IMR-90 (cell line): ENCODE data around the gene FUT8. TPM values are rescaled to one million over a fixed set of nuclear protein-coding genes. Genes with fewer than 3 reads are reported as not detected.
A peak's percentile ranks its signal among the peaks of the same experiment; 100 is the strongest.

Source experiments
- ATAC-seq: fragments of 200-7000 bp; cut with Tn5 transposase; 2 replicates; pipeline ENCODE4 v1.9.1; 2020; ENCODE audit warnings: low read depth, mild to moderate bottlenecking, moderate library complexity
- BruUV-seq: library from RNA; stranded (reverse); fragments of 400-500 nt; replicated peaks from 2 replicates; lab custom pipeline; 2021; lab: Mats Ljungman, UMichigan
- CTCF ChIA-PET: fragments of 300-600 bp; formaldehyde crosslinking; extraction: SDS; loops from one replicate; lab custom pipeline; 2021; ENCODE audit warnings: antibody characterized with exemption; lab: Yijun Ruan, JAX
- POLR2A ChIA-PET: fragments of 300-600 bp; sonication (Branson Sonifier 250); formaldehyde crosslinking; loops from one replicate; lab custom pipeline; 2022; ENCODE audit warnings: antibody characterized with exemption; ENCODE audit not compliant: unreplicated experiment; lab: Charles Lee
- DNase-seq: peaks from one replicate; pipeline ENCODE4 v3.0.0; 2013
- H2AFZ ChIP-seq: replicated peaks from 2 replicates; pipeline ENCODE3; 2013; ENCODE audit warnings: low read length, mild to moderate bottlenecking; ENCODE audit not compliant: poor library complexity
- H2AK5ac ChIP-seq: 2 replicates; pipeline ENCODE4 v1.6.1; 2013; ENCODE audit warnings: low read depth, low read length, inconsistent platforms
- H2AK9ac ChIP-seq: replicated peaks from 2 replicates; pipeline ENCODE3; 2013; ENCODE audit warnings: mild to moderate bottlenecking, low read depth, low read length, moderate library complexity; ENCODE audit not compliant: poor library complexity
- H2BK120ac ChIP-seq: 2 replicates; pipeline ENCODE4 v1.6.1; 2013; ENCODE audit warnings: low read depth, low read length, inconsistent platforms
- H2BK15ac ChIP-seq: 3 replicates; pipeline ENCODE4 v1.6.1; 2013; ENCODE audit warnings: low read depth, low read length, inconsistent platforms
- H2BK20ac ChIP-seq: 2 replicates; pipeline ENCODE4 v1.6.1; 2013; ENCODE audit warnings: low read depth, mild to moderate bottlenecking, inconsistent platforms, low read length, moderate library complexity
- H2BK5ac ChIP-seq: 2 replicates; pipeline ENCODE4 v1.6.1; 2013; ENCODE audit warnings: mild to moderate bottlenecking, low read depth, low read length, inconsistent platforms; ENCODE audit not compliant: poor library complexity, severe bottlenecking
- H3K14ac ChIP-seq: replicated peaks from 2 replicates; pipeline ENCODE4 v1.6.1; 2013; ENCODE audit warnings: low read depth, low read length, inconsistent platforms
- H3K18ac ChIP-seq: 2 replicates; pipeline ENCODE4 v1.6.1; 2013; ENCODE audit warnings: low read depth, low read length, control low read depth
- H3K23ac ChIP-seq: 2 replicates; pipeline ENCODE4 v1.6.1; 2013; ENCODE audit warnings: low read depth, low read length, inconsistent platforms
- H3K27ac ChIP-seq: 2 replicates; pipeline ENCODE4 v1.5.1; 2013; ENCODE audit warnings: mild to moderate bottlenecking, control low read depth, low read length; ENCODE audit not compliant: insufficient read depth
- H3K27me3 ChIP-seq: 2 replicates; pipeline ENCODE4 v1.6.1; 2013; ENCODE audit warnings: low read length; ENCODE audit not compliant: control insufficient read depth, insufficient read depth
- H3K36me3 ChIP-seq: 2 replicates; pipeline ENCODE4 v1.6.1; 2013; ENCODE audit warnings: low read length, mixed read lengths; ENCODE audit not compliant: control insufficient read depth, insufficient read depth
- H3K4ac ChIP-seq: 2 replicates; pipeline ENCODE4 v1.6.1; 2013; ENCODE audit warnings: low read depth, low read length, inconsistent platforms
- H3K4me1 ChIP-seq: 2 replicates; pipeline ENCODE4 v1.6.1; 2013; ENCODE audit warnings: low read length, mixed read lengths; ENCODE audit not compliant: control insufficient read depth, insufficient read depth
- H3K4me2 ChIP-seq: 2 replicates; pipeline ENCODE4 v1.6.1; 2013; ENCODE audit warnings: low read depth, mild to moderate bottlenecking, control low read depth, low read length, moderate library complexity
- H3K4me3 ChIP-seq: 2 replicates; pipeline ENCODE4 v1.5.1; 2013; ENCODE audit warnings: low read depth, mild to moderate bottlenecking, control low read depth, low read length, moderate library complexity; ENCODE audit not compliant: insufficient read depth
- H3K56ac ChIP-seq: 2 replicates; pipeline ENCODE4 v1.6.1; 2013; ENCODE audit warnings: low read length, inconsistent platforms; ENCODE audit not compliant: insufficient read depth; ENCODE audit errors: extremely low read depth
- H3K79me1 ChIP-seq, 2 experiments: 2 replicates each; pipeline ENCODE4 v1.6.1; 2013; ENCODE audit warnings: low read length in 2 of 2, inconsistent platforms in 1 of 2, low read depth in 1 of 2
- H3K9ac ChIP-seq: 2 replicates; pipeline ENCODE4 v1.6.1; 2013; ENCODE audit warnings: low read depth, low read length, control low read depth
- H3K9me1 ChIP-seq: 2 replicates; pipeline ENCODE4 v1.6.1; 2013; ENCODE audit warnings: low read length, inconsistent platforms; ENCODE audit not compliant: insufficient read depth
- H3K9me3 ChIP-seq: 2 replicates; pipeline ENCODE4 v1.6.1; 2013; ENCODE audit warnings: low read length; ENCODE audit not compliant: control insufficient read depth, insufficient read depth
- H4K20me1 ChIP-seq: 2 replicates; pipeline ENCODE4 v1.6.1; 2013; ENCODE audit warnings: low read length, inconsistent platforms; ENCODE audit not compliant: insufficient read depth
- H4K5ac ChIP-seq: 2 replicates; pipeline ENCODE4 v1.6.1; 2013; ENCODE audit warnings: mild to moderate bottlenecking, low read depth, low read length, control low read depth
- H4K8ac ChIP-seq, 2 experiments: 2 replicates each; pipeline ENCODE4 v1.6.1; 2013; ENCODE audit warnings: low read depth in 2 of 2, low read length in 2 of 2, control low read depth in 1 of 2, inconsistent platforms in 1 of 2
- H4K91ac ChIP-seq: 2 replicates; pipeline ENCODE4 v1.6.1; 2013; ENCODE audit warnings: low read depth, low read length, inconsistent platforms; ENCODE audit not compliant: insufficient read depth
- CEBPB ChIP-seq: IDR thresholded peaks from 2 replicates; pipeline ENCODE4 v1.6.1; 2012; ENCODE audit warnings: low read depth, low read length, improper control_type of control experiment
- WGBS, 2 experiments: methylation state at CpG; one replicate each; pipeline versions ENCODE4 v1.1.5 to v1.1.7; 2013; ENCODE audit warnings: missing lambda C conversion rate in 2 of 2; ENCODE audit not compliant: insufficient read length in 1 of 2; ENCODE audit errors: extremely low coverage in 2 of 2; 5-methylcytosine and 5-hydroxymethylcytosine counted together
- dilution Hi-C: fragments of 300-500 bp; cut with HindIII; formaldehyde crosslinking; loops from one replicate; pipeline ENCODE4 v1.14.3; 2018; ENCODE audit warnings: low sequenced_read_pairs; ENCODE audit not compliant: unreplicated experiment
- in situ Hi-C: fragments of 300-500 bp; cut with MboI; formaldehyde crosslinking; loops from 3 replicates; pipeline ENCODE4 v1.14.3; 2019; ENCODE audit warnings: low sequenced_read_pairs, inconsistent platforms, mixed read lengths
- intact Hi-C: fragments of 100-400 bp; cut with micrococcal nuclease; formaldehyde crosslinking; loops from 2 replicates; pipeline ENCODE4 v1.10.0; 2022
- polyA plus RNA-seq, 3 experiments: library from polyadenylated mRNA; depleted of rRNA; stranded (reverse); fragments of >200 nt; gene quantifications; 2 replicates each; pipeline ENCODE4 v1.2.3, GENCODE V29; 2012; ENCODE audit warnings: low replicate concordance in 1 of 3
- total RNA-seq: library from RNA; depleted of rRNA; stranded (reverse); fragments of >200 nt; gene quantifications from 2 replicates; pipeline ENCODE4 v1.2.3, GENCODE V29; 2012

The FUT8 gene
- total and polyA plus RNA-seq, 2 of the 4 experiments (the other 2 are of a cell fraction), result 15.6 to 72.9 TPM

DNA sequence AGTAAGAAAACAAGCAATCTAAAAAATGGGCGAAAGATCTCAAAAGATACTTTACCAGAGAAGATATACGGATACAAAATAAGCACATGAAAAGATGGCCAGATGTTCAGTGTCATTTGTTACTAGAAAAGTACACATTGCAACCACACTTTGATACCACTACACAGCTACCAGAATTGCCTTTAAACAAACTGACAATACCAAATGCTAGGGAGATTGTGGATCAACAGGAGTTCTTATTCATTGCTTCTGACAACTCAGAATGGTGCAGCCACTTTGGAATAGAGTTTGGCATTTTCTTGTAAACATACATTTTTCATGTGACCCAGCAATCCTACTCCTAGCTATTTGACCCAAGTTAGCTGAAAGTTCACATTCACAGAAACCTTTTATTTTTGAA lies 136.3 kb downstream of the FUT8 start:
- Histone ChIP-seq H2BK120ac (no peak overlapping the region), H2BK15ac (no peak overlapping the region), H2AK9ac (no peak overlapping the region), H3K27ac (no peak overlapping the region), H3K18ac (no peak overlapping the region), H3K56ac (no peak overlapping the region), H3K9ac (no peak overlapping the region), H2BK5ac (no peak overlapping the region), H2BK20ac (no peak overlapping the region), H2AK5ac (no peak overlapping the region), H3K36me3 (no peaks in the 10 kb centered on the region), H3K23ac (no peak overlapping the region), H4K5ac (no peak overlapping the region), H2AFZ (no peak overlapping the region), H3K9me1 (no peaks in the 10 kb centered on the region; the same call in 1 of the 2 replicates), H3K4me3 (no peak overlapping the region), H3K27me3 (no peaks in the 10 kb centered on the region), H3K79me1 (peaks cover 0 to 6% of the 10 kb centered on the region in 2 experiments; a peak in 2 of 4 replicates), H3K14ac (no peak overlapping the region), H3K4ac (no peak overlapping the region), H3K4me2 (no peak overlapping the region), H3K9me3 (no peaks in the 10 kb centered on the region), H4K91ac (no peak overlapping the region), H3K4me1 (no peaks in the 10 kb centered on the region), H4K20me1 (no peaks in the 10 kb centered on the region), H4K8ac (no peak overlapping the region)
- no CpG with 5 or more reads among the region's 2 CpGs for WGBS, 2 experiments
- ATAC-seq, result peak; percentile 44
- DNase-seq, result peak; percentile 7
- in situ Hi-C loops, result no loop called here
- POLR2A ChIA-PET, result no interaction called here
- CTCF ChIA-PET, result interaction anchor here (0.6 to 1.0 kb wide), 3 partner anchors 20 to 48 kb away, joined by 3 to 4 read pairs (median 3); no protein-coding TSS in a partner anchor
- no peak for TF ChIP-seq CEBPB
- dilution Hi-C loops, result no loop called here
- intact Hi-C loops, result no loop called here
- BruUV-seq, result no TSS peak
